HG03457 (cell line): ENCODE results near the gene C19orf81.

Experiments used
- ATAC-seq: cut with Tn5 transposase; IDR thresholded peaks from one replicate; pipeline ENCODE4 v1.9.1; 2021; ENCODE audit warnings: moderate number of reproducible peaks; ENCODE audit not compliant: unreplicated experiment

The C19orf81 gene

DNA sequence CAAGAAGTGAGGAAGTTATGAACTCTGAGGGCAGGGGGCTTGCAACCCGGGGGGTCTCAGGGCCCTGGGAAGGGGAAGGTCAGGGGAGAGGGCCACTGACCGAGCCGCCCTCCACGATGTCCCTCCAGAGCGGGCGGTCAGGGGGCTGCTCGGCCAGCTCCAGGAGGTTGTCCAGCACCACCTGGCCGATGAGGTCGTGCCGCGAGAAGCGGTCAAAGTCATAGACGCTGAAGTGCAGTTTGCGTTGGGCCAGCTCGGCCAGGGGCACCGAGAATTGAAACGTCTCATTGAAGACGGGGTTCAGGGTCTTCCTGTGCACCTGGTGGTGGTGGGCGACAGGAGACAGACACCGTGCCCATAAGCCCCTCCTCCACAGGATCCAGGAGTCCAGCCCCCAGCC lies 20.1 kb upstream of the C19orf81 start:
- ATAC-seq: no peak

DNA sequence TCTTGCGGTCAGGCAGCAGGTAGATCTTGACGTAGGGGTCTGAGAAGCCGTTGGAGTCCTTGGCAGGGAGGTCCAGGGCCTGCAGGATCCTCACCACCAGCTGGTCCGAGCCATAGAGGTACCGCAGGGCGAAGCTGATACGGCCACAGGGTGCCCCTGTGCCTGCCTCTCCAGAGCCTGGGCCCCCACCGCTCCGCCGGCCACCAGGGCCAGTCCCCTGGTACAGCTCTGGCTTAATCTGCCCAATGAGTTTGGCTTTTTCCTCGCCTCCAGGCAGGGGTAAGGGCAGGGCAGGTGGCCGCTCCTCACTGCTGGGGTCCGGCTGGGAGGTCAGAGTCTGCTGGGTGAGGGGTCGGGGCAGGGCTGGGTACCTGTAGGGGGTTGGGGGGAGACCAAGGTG lies 19.4 kb upstream of the C19orf81 start:
- ATAC-seq: no peak

DNA sequence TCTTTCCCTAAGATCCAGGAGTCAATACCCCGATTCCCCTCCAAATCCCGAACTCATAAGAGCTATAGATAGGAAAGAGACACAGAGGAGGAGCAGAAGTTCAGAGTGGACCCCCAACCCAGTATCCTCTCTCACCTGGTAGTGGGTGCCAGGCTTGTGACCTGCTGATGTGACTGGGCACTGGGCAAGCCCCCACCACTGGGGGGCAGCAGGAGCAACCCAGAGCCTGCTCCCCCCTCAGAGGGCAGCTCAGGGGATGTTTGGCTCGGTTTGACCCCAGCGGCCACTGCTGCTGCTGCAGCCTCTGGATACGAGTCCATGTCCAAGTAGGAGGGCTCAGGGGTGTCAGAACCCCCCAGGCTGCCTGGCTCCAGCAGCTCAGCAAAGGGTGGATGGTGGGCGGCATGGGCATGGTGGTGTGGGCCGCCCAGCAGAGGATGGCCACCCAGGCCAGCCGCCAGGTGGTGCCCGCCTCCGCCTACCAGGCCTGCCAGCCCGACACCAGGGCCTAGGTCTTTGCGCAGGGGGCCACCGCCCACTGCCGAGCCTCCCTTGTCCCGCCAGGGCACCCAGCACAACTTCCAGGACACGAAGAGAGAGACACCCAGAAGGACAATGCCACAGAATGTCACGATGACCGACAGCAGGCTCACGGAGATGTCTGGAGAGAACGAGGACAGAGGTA lies 17.0 kb upstream of the C19orf81 start:
- no peak for ATAC-seq

DNA sequence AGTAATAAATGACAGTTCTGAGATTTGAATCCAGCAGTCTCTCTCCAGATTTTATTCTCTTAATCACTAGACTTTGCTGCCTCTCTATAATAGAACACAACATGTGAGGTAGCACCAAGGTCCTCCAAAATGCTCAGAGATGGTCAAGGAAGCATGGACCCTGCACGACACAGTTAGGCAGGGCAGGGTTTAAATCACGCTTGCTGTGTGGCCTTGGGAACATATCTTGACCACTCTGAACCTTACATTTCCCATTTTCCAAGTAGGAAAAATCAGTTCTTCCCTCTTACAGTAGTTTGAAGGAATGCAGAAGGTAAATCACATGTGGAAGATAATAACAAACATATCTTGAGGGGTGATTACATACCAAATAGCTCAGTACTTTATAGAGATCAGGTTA lies 15.9 kb upstream of the C19orf81 start:
- ATAC-seq: no peak

DNA sequence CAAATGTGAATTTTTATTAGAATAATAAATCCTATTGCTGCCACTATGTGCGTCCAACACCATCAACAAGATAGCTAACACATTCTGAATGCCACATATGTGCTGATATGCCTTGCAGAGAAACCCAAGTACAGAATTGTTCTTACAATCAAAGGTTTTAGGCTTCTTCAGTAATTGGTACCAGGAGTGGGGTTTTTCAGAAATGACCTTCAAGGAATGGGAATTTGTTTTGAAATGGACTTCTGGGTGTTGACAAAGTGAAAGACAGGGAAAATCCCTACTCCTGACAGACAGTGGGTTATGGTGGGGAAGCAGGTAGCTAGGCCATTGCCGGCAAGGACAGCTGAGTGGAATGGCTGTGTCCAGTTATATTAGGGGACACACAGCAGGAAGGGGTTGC lies 15.3 kb upstream of the C19orf81 start:
- ATAC-seq: no peak

DNA sequence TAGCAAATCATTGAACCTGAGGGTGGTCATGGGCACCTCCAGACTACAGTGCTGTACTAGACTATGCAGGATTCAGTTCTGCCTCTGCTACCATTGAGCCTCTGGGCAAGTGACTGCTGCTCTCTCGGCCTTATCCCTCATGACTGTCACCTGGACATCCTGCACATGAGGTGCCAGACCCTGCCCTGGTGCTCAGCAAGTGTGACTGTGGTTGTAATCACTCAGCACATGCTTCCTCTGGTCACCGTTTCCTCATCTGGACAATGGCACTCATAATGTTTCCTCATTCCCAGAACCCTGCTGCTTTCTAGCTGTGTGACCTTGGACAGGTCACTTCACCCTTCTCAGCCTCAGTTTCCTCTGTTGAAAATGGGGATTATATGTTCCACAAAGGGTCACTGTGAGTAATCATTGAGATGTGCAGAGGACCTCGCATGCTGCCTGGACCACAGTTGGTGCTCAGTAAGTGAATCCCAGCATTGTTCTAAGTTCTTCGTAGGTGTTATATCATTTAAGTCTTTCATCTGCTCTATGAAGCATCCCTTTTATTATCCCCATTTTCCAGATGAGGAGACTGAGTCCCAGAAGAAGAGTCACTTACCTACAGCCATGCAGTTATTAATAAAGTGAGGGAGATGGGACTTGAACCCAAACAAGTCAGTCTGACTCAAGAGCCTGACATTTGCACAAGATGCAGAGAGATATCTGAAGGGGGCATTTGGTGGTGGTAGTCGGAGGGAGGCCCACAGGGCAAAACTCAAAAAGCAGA lies 12.7 kb upstream of the C19orf81 start:
- no peak for ATAC-seq

DNA sequence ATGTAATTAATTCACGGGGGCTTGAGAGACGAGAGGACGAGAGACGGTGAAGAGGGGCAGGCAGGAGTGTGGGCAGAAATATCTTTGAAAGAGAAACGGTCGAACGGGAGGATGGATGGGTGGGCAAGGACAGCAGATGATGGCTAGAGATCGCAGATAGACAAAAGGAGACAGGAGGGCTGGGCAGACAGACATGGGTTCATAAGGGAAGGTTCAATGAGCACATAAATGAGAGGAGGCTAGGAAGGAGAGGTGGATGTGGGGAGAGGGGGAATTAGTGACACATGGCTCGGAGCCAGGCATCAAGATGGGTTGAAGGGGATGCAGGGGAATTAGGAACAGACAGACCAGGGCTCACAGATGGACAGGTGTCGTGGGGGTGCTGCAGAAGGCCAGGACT lies 10.6 kb upstream of the C19orf81 start:
- ATAC-seq: no peak

DNA sequence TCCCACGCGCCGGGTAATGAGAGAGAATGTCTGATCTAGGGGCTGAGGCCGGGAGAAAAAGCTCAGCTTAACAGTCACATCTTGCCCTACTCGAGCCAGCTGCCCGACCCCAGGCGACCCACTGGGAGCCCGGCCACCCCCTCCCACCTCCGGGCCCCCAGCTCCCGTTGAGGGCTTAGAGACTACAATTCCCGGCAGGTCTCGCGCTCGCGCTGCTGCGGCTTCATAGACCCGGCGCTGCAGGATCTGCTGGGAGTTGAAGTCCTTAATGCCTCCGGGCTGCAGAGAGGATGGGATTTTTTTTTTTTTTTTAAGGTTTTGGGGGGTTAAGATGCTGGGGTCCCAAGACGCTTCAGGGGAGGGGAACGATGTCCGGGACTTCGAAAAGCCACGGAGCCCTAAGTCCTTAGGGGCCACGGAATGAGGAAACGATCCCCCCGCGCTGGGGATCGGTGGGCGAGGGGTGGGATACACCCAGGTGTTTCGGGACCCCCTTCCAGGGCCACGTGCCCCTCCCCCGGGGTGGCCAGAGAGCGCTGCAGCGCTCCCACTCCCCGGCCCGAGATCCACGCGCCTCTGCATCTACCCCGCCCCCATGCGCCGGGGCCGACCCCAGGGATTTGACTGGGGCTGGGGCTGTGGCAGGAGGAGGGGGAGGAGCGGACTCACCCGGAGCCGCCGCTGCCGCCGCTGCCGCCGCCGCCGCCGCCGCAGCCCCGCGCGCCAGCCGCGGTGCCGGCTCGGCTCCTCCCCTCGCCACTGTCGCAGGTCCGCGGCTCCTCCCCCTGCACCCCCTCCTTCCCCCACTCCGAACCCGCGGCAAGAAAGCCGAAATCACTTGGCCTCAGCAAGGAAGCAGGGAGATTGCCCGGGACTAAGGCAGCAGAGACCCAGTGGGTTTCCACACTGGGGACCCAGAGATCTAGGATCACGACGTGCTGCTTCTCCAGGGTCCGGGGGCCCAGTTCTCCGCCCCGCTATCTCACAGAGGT lies 9.8 kb upstream of the C19orf81 start, which contains the start of gene SYT3:
Gene SYT3, minus strand, starts transcription at position 761 of the 992 bp plus-strand sequence. CDS start 2,470 bp downstream, outside the sequence.
- no peak for ATAC-seq

DNA sequence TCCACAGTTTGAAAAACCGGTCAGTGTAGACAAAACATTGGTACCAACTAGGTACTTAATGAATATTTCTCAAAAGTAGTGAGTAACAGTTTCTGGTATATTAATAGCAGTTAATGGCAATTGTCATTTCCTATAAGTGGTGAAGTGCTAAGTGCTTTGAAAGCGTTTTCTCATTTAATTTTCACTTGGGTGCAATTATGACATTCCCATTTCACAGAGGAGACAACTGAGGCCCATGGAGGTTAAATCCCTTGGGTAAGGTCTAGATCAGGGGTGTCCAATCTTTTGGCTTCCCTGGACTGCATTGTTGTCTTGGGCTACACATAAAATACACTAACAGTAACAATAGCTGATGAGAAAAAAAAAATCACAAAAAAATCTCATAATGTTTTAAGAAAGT lies 8.9 kb upstream of the C19orf81 start:
- ATAC-seq: no peak

DNA sequence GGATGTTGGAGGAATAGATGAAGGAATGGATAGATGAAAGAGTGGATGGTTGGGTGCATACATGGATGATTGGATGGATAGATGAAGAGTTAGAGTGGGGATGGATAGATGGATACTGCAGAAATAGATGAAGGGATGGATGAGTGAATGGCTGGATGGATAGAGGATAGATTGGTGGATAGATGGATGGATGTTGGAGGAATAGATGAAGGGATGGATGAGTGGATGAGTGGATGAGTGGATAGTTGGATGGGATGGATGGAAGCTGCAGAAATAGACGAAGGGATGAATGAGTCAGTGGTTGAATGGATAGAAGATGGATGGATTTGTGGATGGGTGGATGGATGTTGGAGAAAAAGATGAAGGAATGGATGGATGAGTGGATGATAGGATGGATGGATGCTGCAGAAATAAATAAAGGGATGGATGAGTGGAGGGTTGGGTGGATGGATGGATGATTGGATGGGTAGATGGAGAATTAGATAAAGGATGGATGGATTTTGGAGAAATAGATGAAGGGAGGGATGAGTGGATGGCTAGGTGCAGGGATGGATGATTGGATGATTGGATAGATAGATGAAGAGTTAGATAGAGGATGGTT lies 4.8 kb upstream of the C19orf81 start:
- no peak for ATAC-seq

DNA sequence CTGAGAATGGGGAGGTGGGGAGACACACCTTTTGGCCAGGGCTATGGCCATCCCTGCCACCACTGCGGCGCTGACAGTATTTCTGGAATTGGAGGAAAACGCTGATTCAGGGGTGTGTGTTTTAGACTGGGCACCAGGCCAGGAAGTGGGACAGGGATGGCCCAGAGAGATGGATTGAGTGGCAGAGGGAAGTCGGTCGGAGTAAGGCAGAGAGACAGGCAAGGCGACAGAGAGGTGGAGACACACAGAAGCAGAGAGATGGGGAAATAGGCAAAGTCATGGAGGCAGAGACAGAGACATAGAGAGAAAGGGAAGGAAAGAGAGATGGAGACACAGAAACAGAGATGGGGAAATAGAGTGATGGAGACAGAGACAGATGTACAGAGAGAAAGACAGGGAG lies 4.1 kb upstream of the C19orf81 start:
- no peak for ATAC-seq

DNA sequence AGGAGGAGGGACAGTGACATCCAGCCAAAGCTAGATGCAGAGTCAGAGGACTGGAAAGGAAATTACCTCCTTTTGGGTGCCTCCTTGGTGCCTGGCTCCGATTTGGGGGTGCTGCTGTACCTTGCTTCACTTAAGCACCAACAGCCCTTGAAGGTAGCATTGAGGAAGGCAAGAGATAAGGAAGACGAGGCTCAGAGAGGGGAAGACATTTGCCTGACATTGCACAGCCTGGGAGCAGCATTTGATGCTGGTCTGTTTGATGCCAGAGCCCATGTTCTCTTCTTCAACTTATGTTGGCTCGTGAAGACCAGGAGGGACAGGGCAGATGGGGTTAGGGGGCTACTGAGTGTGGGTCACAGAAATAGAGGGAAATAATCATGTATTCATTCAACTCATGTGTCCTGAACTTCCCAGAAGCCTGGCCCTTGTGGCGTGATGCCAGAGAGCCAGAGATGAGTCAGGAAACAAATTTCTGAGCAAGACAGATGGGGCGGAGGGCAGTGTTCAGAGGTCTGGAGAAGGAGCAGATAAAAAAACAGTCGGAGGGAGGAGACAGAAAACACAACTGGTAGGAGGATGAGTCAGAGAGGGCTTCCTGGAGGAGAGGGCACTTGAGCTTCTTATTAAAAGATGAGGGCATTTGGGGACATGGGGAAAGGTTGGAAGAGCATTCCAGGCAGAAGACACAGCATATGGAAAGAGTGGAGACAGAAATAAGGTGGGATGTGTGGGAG lies 3.0 kb upstream of the C19orf81 start:
- no peak for ATAC-seq

DNA sequence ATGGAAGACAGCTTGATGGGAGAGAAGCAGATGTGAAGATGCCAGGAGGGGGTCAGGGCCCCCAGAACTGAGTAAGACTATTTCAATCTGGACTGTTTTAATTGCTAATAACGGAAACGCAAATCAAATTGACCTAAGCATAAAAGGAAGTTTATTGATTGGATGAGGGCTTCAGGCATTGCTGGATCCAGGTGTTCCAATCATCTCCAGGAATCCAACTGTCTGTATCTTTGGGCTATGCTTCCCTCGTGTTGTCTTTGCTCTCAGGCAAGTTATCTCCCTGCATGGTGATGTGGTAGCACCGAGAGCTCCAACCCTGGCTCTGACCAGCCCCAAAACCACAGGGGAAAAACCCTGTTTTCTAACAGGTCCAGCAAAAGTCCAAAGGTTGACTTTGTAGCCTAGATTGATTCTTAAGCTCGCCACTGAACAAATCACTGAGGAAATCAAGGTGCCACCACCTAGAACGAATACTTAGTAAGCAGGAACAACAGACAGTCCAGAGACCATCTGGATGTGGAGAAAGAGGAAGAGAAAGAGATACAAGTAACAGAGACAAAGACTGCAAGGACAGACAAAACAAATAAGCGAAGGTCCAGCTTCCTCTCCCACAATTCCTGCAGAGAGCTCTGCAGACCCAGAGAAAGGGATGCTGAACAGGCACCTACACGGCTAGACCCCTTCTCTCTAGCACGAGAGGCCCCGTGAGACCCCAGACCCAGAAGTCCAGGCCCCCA lies 1.2 kb upstream of the C19orf81 start:
- ATAC-seq: no peak

DNA sequence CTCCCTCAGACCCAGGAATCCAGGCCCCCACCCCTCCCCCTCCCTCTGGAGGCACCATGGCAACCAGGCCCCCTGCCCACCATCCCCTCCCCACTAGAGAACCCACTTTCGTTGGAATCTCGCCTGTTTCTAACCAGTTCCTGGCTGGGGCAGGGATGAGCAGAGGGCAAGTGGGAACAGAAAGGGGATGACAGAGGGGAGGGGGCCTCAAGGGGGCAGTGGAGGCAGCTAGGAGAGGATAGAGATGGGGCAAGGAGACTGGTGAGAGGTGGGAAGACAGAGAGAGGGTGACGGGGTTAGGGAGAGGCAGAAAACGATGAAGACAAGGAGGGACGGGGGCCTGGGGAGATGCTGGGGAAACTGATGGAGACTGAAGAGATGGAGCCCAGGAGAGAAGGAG lies 586 bp upstream of the C19orf81 start:
- ATAC-seq: no peak

DNA sequence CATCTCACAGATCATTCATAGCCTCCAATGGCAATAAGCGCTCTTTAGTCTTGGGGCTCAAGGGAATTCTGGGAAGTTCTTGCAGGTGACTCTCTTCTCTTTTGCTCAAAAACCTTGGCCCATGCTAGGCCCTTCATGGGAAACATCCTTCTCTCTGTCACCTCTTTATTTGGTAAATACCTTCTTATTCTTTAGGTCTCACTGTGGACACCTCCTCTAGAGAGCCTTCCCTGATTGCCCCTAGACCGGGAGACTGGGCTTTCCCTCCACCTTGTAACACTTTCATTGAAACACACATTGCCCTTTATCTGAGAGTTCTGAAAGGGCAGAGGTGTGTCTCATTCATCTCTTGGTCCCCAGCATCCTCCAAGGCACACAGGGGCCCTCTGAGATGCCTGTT lies 1.9 kb downstream of the C19orf81 start:
- ATAC-seq: no peak

DNA sequence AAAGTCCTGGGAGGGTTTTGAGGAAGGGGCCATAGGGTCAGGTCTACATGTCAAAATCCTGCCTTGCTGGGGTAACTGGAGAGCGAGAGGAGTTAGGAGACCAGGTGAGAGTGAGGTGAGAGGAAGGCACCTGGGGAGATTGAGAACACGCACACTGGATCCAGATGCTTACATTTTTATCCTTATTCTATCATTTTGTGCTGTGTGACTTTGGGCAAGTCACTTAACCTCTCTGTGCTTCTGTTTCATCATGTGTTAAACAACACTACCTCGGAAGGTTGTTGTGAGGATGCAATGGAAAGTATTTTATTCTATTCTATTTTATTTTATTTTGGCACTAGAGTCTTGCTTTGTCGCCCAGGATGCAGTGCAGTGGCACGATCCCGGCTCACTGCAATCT lies 3.5 kb downstream of the C19orf81 start:
- no peak for ATAC-seq

DNA sequence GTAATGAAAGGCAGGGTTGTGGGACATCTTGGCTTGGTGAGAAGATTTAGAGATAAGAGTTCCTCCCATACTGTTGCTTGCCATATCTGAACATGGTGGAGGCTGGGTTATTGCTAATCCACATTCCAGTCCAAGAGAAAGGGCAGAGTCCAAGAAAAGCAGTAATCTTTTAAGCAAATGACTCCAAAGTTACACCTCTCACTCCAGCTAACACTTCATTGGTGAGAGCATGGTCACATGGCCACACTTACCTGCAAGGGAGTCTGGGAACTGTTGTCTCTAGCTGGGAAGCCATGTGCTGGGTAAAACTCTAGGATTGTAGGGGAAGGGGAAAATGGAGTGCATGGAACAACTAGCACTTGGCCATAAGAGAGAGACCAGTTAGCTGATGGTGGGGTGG lies 5.6 kb downstream of the C19orf81 start:
- no peak for ATAC-seq

DNA sequence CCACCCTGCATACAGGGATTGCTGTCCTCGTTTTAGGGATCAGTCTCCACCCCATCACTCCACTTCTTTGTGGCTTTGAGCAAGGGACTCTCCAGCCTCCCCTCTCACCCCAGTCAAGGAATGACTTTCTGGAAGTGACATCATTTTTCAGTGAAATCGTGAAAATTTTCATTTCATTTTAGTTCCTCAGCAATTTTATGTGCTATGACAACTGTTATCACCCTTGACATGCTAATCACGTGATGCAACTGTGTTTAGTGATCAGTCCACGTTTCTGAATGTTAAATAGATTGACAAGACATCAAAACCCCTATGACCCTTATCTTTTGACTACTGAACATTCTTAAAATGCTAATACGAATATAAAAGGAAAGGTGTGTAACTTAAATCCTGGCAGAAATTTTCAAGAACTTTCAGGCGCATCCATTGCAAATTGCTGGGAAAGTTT lies 8.0 kb downstream of the C19orf81 start:
- no peak for ATAC-seq

DNA sequence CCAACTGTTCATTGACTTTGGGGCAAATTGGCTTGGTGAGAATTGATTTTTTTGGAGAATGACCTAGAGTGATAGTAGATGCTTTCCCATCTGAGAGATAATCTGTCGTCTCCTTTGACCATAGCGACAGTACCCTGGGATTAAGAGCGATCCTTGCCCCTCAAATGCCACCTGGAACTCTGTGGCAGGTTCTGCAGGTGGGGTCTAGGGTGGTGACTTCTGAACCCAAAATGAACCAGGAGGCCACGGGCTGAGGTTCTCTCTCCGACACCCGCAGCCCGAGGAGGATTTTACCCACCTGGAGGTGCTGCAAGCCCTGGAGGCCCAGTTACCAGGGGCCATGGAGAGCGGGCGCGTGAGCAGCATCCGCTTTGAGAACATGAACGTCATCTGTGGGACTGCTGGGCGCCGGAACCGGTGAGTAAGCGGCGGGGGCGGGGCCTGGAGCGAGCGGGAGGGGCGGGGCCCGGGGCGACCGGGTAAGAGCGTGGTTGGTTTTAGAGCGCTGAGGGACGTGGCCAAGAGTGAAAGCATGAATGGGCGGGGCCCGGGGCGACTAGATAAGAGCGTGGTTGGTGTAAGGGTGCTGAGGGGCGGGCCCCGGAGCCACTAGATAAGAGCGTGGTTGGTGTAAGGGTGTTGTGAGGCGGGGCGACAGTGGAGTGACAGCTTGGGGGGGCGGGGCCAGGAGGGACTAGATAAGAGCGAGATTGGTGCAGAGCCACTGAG lies 8.6 kb downstream of the C19orf81 start:
- ATAC-seq: no peak
